ENCODE measurements around the gene STRADA. TPM values are rescaled to one million over a fixed set of nuclear protein-coding genes. Genes with fewer than 3 reads are reported as not detected.

The STRADA gene
- total and polyA plus RNA-seq, 10 of the 15 experiments (the other 5 are each of a cell fraction or from before 2014, with no cell fraction given) = 13.3 to 54.1 (median 44.0) TPM

- peak; percentile 97 for TF ChIP-seq NKRF (conservative IDR thresholded peaks at IDR 0.05)
- no peak for TF ChIP-seq BMI1 (IDR thresholded peaks at IDR 0.05; ENCODE audit: borderline replicate concordance)
- TF ChIP-seq TCF3 (IDR thresholded peaks at IDR 0.05; ENCODE audit: borderline replicate concordance, insufficient read depth, low read depth, low read length) = peak; percentile 45; the same call in 1 of the 2 replicates
- peak in 1 of 2 experiments; percentile 25; a peak in 1 of 4 replicates for TF ChIP-seq ETV6 (conservative IDR thresholded peaks at IDR 0.05 in 1 of 2, IDR thresholded peaks at IDR 0.05 in 1 of 2; ENCODE audit: borderline replicate concordance in 1 of 2, low read depth in 1 of 2)
- no peak for TF ChIP-seq NFXL1 (IDR thresholded peaks at IDR 0.05; ENCODE audit: borderline replicate concordance)
- peak; percentile 100 for TF ChIP-seq NR2C1 (IDR thresholded peaks at IDR 0.05)
- peak; percentile 98 for TF ChIP-seq GABPA (IDR thresholded peaks at IDR 0.05; ENCODE audit: low read depth)
- peak; percentile 51; the same call in 1 of the 2 replicates for TF ChIP-seq TCF12 (IDR thresholded peaks at IDR 0.05; ENCODE audit: low read depth, low read length)
- peak; percentile 43 for TF ChIP-seq SP1 (IDR thresholded peaks at IDR 0.05; ENCODE audit: low read depth, low read length)
- TF ChIP-seq ZBTB33 (IDR thresholded peaks at IDR 0.05) = no peak; the same call in 1 of the 2 replicates
- no peak for TF ChIP-seq JUND (IDR thresholded peaks at IDR 0.05; ENCODE audit: low read depth, low read length)
- no peak for TF ChIP-seq PRDM15 (CRISPR knock-in tag; IDR thresholded peaks at IDR 0.05)
- TF ChIP-seq RUNX3 (IDR thresholded peaks at IDR 0.05; ENCODE audit: low read length) = peak; percentile 71
- no peak; the same call in 1 of the 2 replicates for TF ChIP-seq FOXM1 (IDR thresholded peaks at IDR 0.05; ENCODE audit: low read depth, low read length)
- no peak for TF ChIP-seq CBX5 (IDR thresholded peaks at IDR 0.05; ENCODE audit: low read depth)
- TF ChIP-seq KLF5 (IDR thresholded peaks at IDR 0.05; ENCODE audit: partially characterized antibody) = no peak
- TF ChIP-seq IRF5 (IDR thresholded peaks at IDR 0.05; ENCODE audit: borderline replicate concordance) = 0 out of 2 replicates have a peak, but pooled peaks have one; percentile 11
- peak; percentile 100 for TF ChIP-seq MYC (IDR thresholded peaks at IDR 0.05; ENCODE audit: insufficient read depth, insufficient read length, insufficient replicate concordance, low read length, severe bottlenecking)
- TF ChIP-seq POLR2AphosphoS5 (IDR thresholded peaks at IDR 0.05; ENCODE audit: low read length) = peak; percentile 88
- peak; percentile 38 for TF ChIP-seq SIX5 (IDR thresholded peaks at IDR 0.05; ENCODE audit: low read depth, low read length, severe bottlenecking)
Observed at GRCh38 chr17:63773272-63774140, 31.9 kb upstream of the STRADA start, which contains the start of gene CCDC47 (continued).
